Measurements from ENCODE around the gene PTPA. TPM values are rescaled to one million over a fixed set of nuclear protein-coding genes. Genes with fewer than 3 reads are reported as not detected.
A peak's percentile ranks its signal among the peaks of the same experiment; 100 is the strongest.

The PTPA gene
- total RNA-seq, 2 experiments from 2014 or later, result 115 to 129 TPM

- H3K4me3 Mint-ChIP-seq, result peak overlapping the region; percentile 74
- H3K9me3 Mint-ChIP-seq (ENCODE audit: low read depth), result no peaks in the 10 kb centered on the region
- ATAC-seq (peak; percentile 31), DNase-seq (peak; percentile 86)
- H3K4me1 Mint-ChIP-seq, result peaks cover 15% of the 10 kb centered on the region
- CTCF ChIA-PET, result interaction anchor here (0.8 to 13.4 kb wide), 14 partner anchors 10 to 449 kb away, joined by 3 to 249 read pairs (median 5); partner anchors contain the start of genes NTMT1 and PTPA
- peaks cover 19% of the 10 kb centered on the region for H3K27me3 Mint-ChIP-seq
- H3K36me3 Mint-ChIP-seq, result no peaks in the 10 kb centered on the region
- peak overlapping the region; percentile 81 for H3K27ac Mint-ChIP-seq
Measured at GRCh38 chr9:129175825-129176633, 64.8 kb downstream of the PTPA start.

- peak; percentile 47 for DNase-seq
- Mint-ChIP-seq H3K4me3 (peak overlapping the region; percentile 74), H3K4me1 (peaks cover 12% of the 10 kb centered on the region), H3K27ac (peak overlapping the region; percentile 19), H3K9me3 (ENCODE audit: low read depth) (no peaks in the 10 kb centered on the region), H3K27me3 (peaks cover 19% of the 10 kb centered on the region), H3K36me3 (no peaks in the 10 kb centered on the region)
- no peak for ATAC-seq
- CTCF ChIA-PET, result interaction anchor here (0.8 to 13.4 kb wide), 10 partner anchors 11 to 448 kb away, joined by 3 to 249 read pairs (median 6); partner anchors contain the start of gene NTMT1
Measured at GRCh38 chr9:129176701-129177442, 65.7 kb downstream of the PTPA start.

GRCh38 chr9:129177443-129177790 lies 66.2 kb downstream of the PTPA start:
- H3K27ac Mint-ChIP-seq, result no peak overlapping the region
- DNase-seq (no peak), ATAC-seq (peak; percentile 3)
- no peaks in the 10 kb centered on the region for H3K36me3 Mint-ChIP-seq
- H3K4me3 Mint-ChIP-seq, result peak overlapping the region; percentile 82
- peaks cover 14% of the 10 kb centered on the region for H3K27me3 Mint-ChIP-seq
- no peaks in the 10 kb centered on the region for H3K9me3 Mint-ChIP-seq (ENCODE audit: low read depth)
- CTCF ChIA-PET, result interaction anchor here (0.8 to 13.4 kb wide), 11 partner anchors 10 to 433 kb away, joined by 3 to 249 read pairs (median 6); no protein-coding TSS in a partner anchor
- peaks cover 9% of the 10 kb centered on the region for H3K4me1 Mint-ChIP-seq

- Mint-ChIP-seq H3K4me3 (peak within 1 kb of the TSS; percentile 82), H3K27ac (peak within 1 kb of the TSS; percentile 63)
Measured at GRCh38 chr9:129177791-129178567, 66.8 kb downstream of the PTPA start, which contains the start of gene IER5L. TSS of gene IER5L (minus strand) at chr9:129178261. CDS start at chr9:129178052, 209 bp downstream.

GRCh38 chr9:129178568-129179382 lies 67.6 kb downstream of the PTPA start:
- no peaks in the 10 kb centered on the region for H3K36me3 Mint-ChIP-seq
- no peaks in the 10 kb centered on the region for H3K9me3 Mint-ChIP-seq (ENCODE audit: low read depth)
- no peak for DNase-seq
- H3K27me3 Mint-ChIP-seq, result peaks cover 4% of the 10 kb centered on the region
- CTCF ChIA-PET, result interaction anchor here (0.8 to 13.4 kb wide), 11 partner anchors 8 to 611 kb away, joined by 3 to 249 read pairs (median 5); no protein-coding TSS in a partner anchor
- peaks cover 7% of the 10 kb centered on the region for H3K4me1 Mint-ChIP-seq
- no peak overlapping the region for H3K27ac Mint-ChIP-seq
- peak overlapping the region; percentile 82 for H3K4me3 Mint-ChIP-seq
- no peak for ATAC-seq

More at GRCh38 chr9:129177791-129178567, 66.8 kb downstream of the PTPA start, which contains the start of gene IER5L:
- DNase-seq (peak; percentile 96), ATAC-seq (peak; percentile 85)
- H3K36me3 Mint-ChIP-seq, result no peaks in the 10 kb centered on the region
- CTCF ChIA-PET, result interaction anchor here (0.6 to 13.4 kb wide), 17 partner anchors 9 to 612 kb away, joined by 3 to 249 read pairs (median 5); no protein-coding TSS in a partner anchor
- H3K9me3 Mint-ChIP-seq (ENCODE audit: low read depth), result no peaks in the 10 kb centered on the region
- H3K27me3 Mint-ChIP-seq, result peaks cover 9% of the 10 kb centered on the region
- H3K4me1 Mint-ChIP-seq, result peaks cover 9% of the 10 kb centered on the region

GRCh38 chr9:129181246-129181645 lies 70.0 kb downstream of the PTPA start:
- Mint-ChIP-seq H3K27ac (no peak overlapping the region), H3K36me3 (no peaks in the 10 kb centered on the region), H3K4me3 (no peak overlapping the region), H3K27me3 (peaks cover 4% of the 10 kb centered on the region), H3K4me1 (peaks cover 19% of the 10 kb centered on the region), H3K9me3 (ENCODE audit: low read depth) (no peaks in the 10 kb centered on the region)
- ATAC-seq (no peak), DNase-seq (no peak)
- CTCF ChIA-PET, result interaction anchor here (1.0 to 2.0 kb wide), 4 partner anchors 38 to 139 kb away, joined by 3 to 11 read pairs (median 5); no protein-coding TSS in a partner anchor

- CTCF ChIA-PET, result interaction anchor here (1.1 to 2.0 kb wide), 4 partner anchors 8 to 139 kb away, joined by 3 to 11 read pairs (median 4); no protein-coding TSS in a partner anchor
- no peak overlapping the region for H3K27ac Mint-ChIP-seq
- H3K4me1 Mint-ChIP-seq, result peaks cover 20% of the 10 kb centered on the region
- H3K27me3 Mint-ChIP-seq, result peaks cover 4% of the 10 kb centered on the region
- no peak overlapping the region for H3K4me3 Mint-ChIP-seq
- DNase-seq, result no peak
- H3K36me3 Mint-ChIP-seq, result no peaks in the 10 kb centered on the region
- ATAC-seq, result no peak
- no peaks in the 10 kb centered on the region for H3K9me3 Mint-ChIP-seq (ENCODE audit: low read depth)
Measured at GRCh38 chr9:129182122-129182521, 70.9 kb downstream of the PTPA start.

- Mint-ChIP-seq H3K4me3 (no peak overlapping the region), H3K9me3 (ENCODE audit: low read depth) (peaks cover 1% of the 10 kb centered on the region), H3K36me3 (no peaks in the 10 kb centered on the region), H3K27ac (no peak overlapping the region), H3K27me3 (peaks cover 4% of the 10 kb centered on the region), H3K4me1 (peaks cover 20% of the 10 kb centered on the region)
- CTCF ChIA-PET, result interaction anchor here (0.6 to 2.1 kb wide), 7 partner anchors 9 to 609 kb away, joined by 3 to 15 read pairs (median 4); no protein-coding TSS in a partner anchor
- DNase-seq (no peak), ATAC-seq (no peak)
Measured at GRCh38 chr9:129182625-129183494, 71.6 kb downstream of the PTPA start.

GRCh38 chr9:129183495-129184218 lies 72.4 kb downstream of the PTPA start:
- no peaks in the 10 kb centered on the region for H3K36me3 Mint-ChIP-seq
- ATAC-seq (no peak), DNase-seq (no peak)
- H3K9me3 Mint-ChIP-seq (ENCODE audit: low read depth), result peaks cover 1% of the 10 kb centered on the region
- H3K27ac Mint-ChIP-seq, result no peak overlapping the region
- peaks cover 20% of the 10 kb centered on the region for H3K4me1 Mint-ChIP-seq
- no peak overlapping the region for H3K4me3 Mint-ChIP-seq
- peaks cover 4% of the 10 kb centered on the region for H3K27me3 Mint-ChIP-seq
- CTCF ChIA-PET, result interaction anchor here (0.6 to 2.1 kb wide), 7 partner anchors 9 to 608 kb away, joined by 3 to 15 read pairs (median 4); no protein-coding TSS in a partner anchor

GRCh38 chr9:129184219-129184524 lies 73.0 kb downstream of the PTPA start:
- no peak overlapping the region for H3K4me3 Mint-ChIP-seq
- no peaks in the 10 kb centered on the region for H3K36me3 Mint-ChIP-seq
- H3K9me3 Mint-ChIP-seq (ENCODE audit: low read depth), result peaks cover 1% of the 10 kb centered on the region
- H3K27me3 Mint-ChIP-seq, result peaks cover 4% of the 10 kb centered on the region
- peaks cover 19% of the 10 kb centered on the region for H3K4me1 Mint-ChIP-seq
- no peak overlapping the region for H3K27ac Mint-ChIP-seq
- ATAC-seq (no peak), DNase-seq (no peak)
- CTCF ChIA-PET, result interaction anchor here (1.0 to 2.1 kb wide), 6 partner anchors 9 to 440 kb away, joined by 3 to 15 read pairs (median 4); no protein-coding TSS in a partner anchor

All from activated CD8-positive, alpha-beta memory T cell treated with anti-CD3 and anti-CD28 coated beads, Interleukin-2, amount 10 ng/mL, durations not matched to agents 7 days and 5 days (primary cell).